NCI-H1092 (cell line): ENCODE data around the gene C1orf21.

Experiments used
- DNase-seq: peaks from one replicate; lab custom pipeline; 2025; lab: John Stamatoyannopoulos, UW

Gene C1orf21

GRCh38 chr1:184513966-184514365, 127.1 kb downstream of the C1orf21 start:
- no peak for DNase-seq

- DNase-seq = no peak
Observed at GRCh38 chr1:184514447-184514846, 127.6 kb downstream of the C1orf21 start.

GRCh38 chr1:184517130-184517529, 130.3 kb downstream of the C1orf21 start:
- no peak for DNase-seq

- DNase-seq = no peak
Observed at GRCh38 chr1:184518736-184519357, 132.0 kb downstream of the C1orf21 start.

- DNase-seq = no peak
Observed at GRCh38 chr1:184520336-184520735, 133.5 kb downstream of the C1orf21 start.

GRCh38 chr1:184524248-184524647, 137.4 kb downstream of the C1orf21 start:
- DNase-seq = no peak

- DNase-seq = no peak
Observed at GRCh38 chr1:184527402-184527801, 140.6 kb downstream of the C1orf21 start.

- no peak for DNase-seq
Observed at GRCh38 chr1:184530226-184530625, 143.4 kb downstream of the C1orf21 start.

- DNase-seq = no peak
Observed at GRCh38 chr1:184531296-184531695, 144.5 kb downstream of the C1orf21 start.

GRCh38 chr1:184532199-184532598, 145.4 kb downstream of the C1orf21 start:
- no peak for DNase-seq

GRCh38 chr1:184533049-184533448, 146.2 kb downstream of the C1orf21 start:
- DNase-seq = no peak

GRCh38 chr1:184533915-184534314, 147.1 kb downstream of the C1orf21 start:
- no peak for DNase-seq

GRCh38 chr1:184534690-184535089, 147.9 kb downstream of the C1orf21 start:
- DNase-seq = no peak

GRCh38 chr1:184535191-184535970, 148.6 kb downstream of the C1orf21 start:
- DNase-seq = no peak

GRCh38 chr1:184536246-184536985, 149.6 kb downstream of the C1orf21 start:
- DNase-seq = no peak

GRCh38 chr1:184539580-184539979, 152.8 kb downstream of the C1orf21 start:
- no peak for DNase-seq

- DNase-seq = no peak
Observed at GRCh38 chr1:184541537-184542152, 154.8 kb downstream of the C1orf21 start.

- no peak for DNase-seq
Observed at GRCh38 chr1:184542291-184542690, 155.5 kb downstream of the C1orf21 start.

GRCh38 chr1:184545601-184546000, 158.8 kb downstream of the C1orf21 start:
- no peak for DNase-seq

- no peak for DNase-seq
Observed at GRCh38 chr1:184552446-184552845, 165.6 kb downstream of the C1orf21 start.

- DNase-seq = no peak
Observed at GRCh38 chr1:184553845-184554244, 167.0 kb downstream of the C1orf21 start.
